Gastrocnemius medialis (tissue), 4 donors: Measurements from ENCODE around the gene TWIST2.

Experiments used
- CTCF ChIP-seq, 5 experiments: fragments of 450-650 bp in 3 of 5; fragments of 200-600 bp in 2 of 5; sonication (generic) in 2 of 5; IDR thresholded peaks in 4 of 5; conservative IDR thresholded peaks in 1 of 5; 1 replicate in 4 of 5; 2 replicates in 1 of 5; pipeline ENCODE4 v1.5.1; 2016 to 2019; ENCODE audit warnings: antibody characterized with exemption in 5 of 5, mild to moderate bottlenecking in 3 of 5, moderate library complexity in 3 of 5
- POLR2A ChIP-seq, 2 donors: fragments of 450-650 bp; IDR thresholded peaks; one replicate each; pipeline ENCODE4 v1.6.1; 2017; ENCODE audit warnings: antibody characterized with exemption in 2 of 2, mild to moderate bottlenecking in 2 of 2, moderate library complexity in 2 of 2

GRCh38 chr2:238914648-238915015 is 66.7 kb downstream of the TWIST2 start:
- TF ChIP-seq CTCF (IDR thresholded peaks at IDR 0.05 in 4 of 5, conservative IDR thresholded peaks at IDR 0.05 in 1 of 5) (no peak), POLR2A (IDR thresholded peaks at IDR 0.05) (no peak)
